ENCODE results near the gene FADS3. TPM values are rescaled to one million over a fixed set of nuclear protein-coding genes. Genes with fewer than 3 reads are reported as not detected.

FADS3 gene
- total RNA-seq, 1 experiment from 2014 or later: 65.8 TPM

GRCh38 chr11:61890529-61891330 lies 615 bp downstream of the FADS3 start:
- Histone ChIP-seq H3K9ac (ENCODE audit: low read length) (peak overlapping the region; percentile 59), H3K4me2 (ENCODE audit: low read length) (peak overlapping the region; percentile 91), H3K4me1 (ENCODE audit: control insufficient read depth in 1 of 2, insufficient read depth in 2 of 2, low read length in 2 of 2) (peaks cover 21 to 32% of the 10 kb centered on the region in 2 experiments), H3K4me3 (replicated peaks in 1 of 2; ENCODE audit: low read depth in 1 of 2, low read length in 2 of 2) (peak overlapping the region; percentile 73 to 78), H3K27me3 (ENCODE audit: insufficient read depth, low read length) (no peaks in the 10 kb centered on the region), H3K9me2 (ENCODE audit: insufficient read depth) (no peaks in the 10 kb centered on the region), H3K79me2 (ENCODE audit: insufficient read depth, low read length) (no peaks in the 10 kb centered on the region; the same call in 1 of the 2 replicates), H3K27ac (ENCODE audit: low read depth, low read length) (peak overlapping the region; percentile 87), H2AFZ (ENCODE audit: low read depth, low read length, poor library complexity, severe bottlenecking) (no peak overlapping the region), H4K20me1 (ENCODE audit: insufficient read depth) (no peaks in the 10 kb centered on the region), H3K9me3 (ENCODE audit: control insufficient read depth in 1 of 2, insufficient read depth in 1 of 2, low read depth in 1 of 2, low read length in 2 of 2) (peaks cover 0 to 6% of the 10 kb centered on the region in 2 experiments; a peak in 1 of 4 replicates), H3K36me3 (ENCODE audit: control insufficient read depth in 1 of 2, insufficient read depth in 2 of 2, low read length in 2 of 2) (peaks cover 0 to 3% of the 10 kb centered on the region in 2 experiments; a peak in 1 of 4 replicates)
- RAD21 ChIA-PET (ENCODE audit: low non-redundant PET in 1 of 2, low total read pairs in 2 of 2, uncharacterized antibody in 2 of 2, unreplicated experiment in 2 of 2): interaction anchor here in 1 of 2 experiments (0.7 kb wide), 1 partner anchor 16 kb away, joined by 4 read pairs; no protein-coding TSS in a partner anchor
- CTCF ChIA-PET: interaction anchor here (1.0 to 1.4 kb wide), 2 partner anchors 8 to 218 kb away, joined by 4 to 8 read pairs; no protein-coding TSS in a partner anchor
- intact Hi-C loops (cut with micrococcal nuclease): no loop called here
- POLR2A ChIA-PET: interaction anchor here (0.7 kb wide), 1 partner anchor 76 kb away, joined by 3 read pairs; no protein-coding TSS in a partner anchor
- TSS peak; percentile 43 for BruUV-seq (replicated peaks)
- DNase-seq (ENCODE audit: low read depth, low spot score) (no peak), ATAC-seq (peak; percentile 59)
- TF ChIP-seq, protein P1, sequence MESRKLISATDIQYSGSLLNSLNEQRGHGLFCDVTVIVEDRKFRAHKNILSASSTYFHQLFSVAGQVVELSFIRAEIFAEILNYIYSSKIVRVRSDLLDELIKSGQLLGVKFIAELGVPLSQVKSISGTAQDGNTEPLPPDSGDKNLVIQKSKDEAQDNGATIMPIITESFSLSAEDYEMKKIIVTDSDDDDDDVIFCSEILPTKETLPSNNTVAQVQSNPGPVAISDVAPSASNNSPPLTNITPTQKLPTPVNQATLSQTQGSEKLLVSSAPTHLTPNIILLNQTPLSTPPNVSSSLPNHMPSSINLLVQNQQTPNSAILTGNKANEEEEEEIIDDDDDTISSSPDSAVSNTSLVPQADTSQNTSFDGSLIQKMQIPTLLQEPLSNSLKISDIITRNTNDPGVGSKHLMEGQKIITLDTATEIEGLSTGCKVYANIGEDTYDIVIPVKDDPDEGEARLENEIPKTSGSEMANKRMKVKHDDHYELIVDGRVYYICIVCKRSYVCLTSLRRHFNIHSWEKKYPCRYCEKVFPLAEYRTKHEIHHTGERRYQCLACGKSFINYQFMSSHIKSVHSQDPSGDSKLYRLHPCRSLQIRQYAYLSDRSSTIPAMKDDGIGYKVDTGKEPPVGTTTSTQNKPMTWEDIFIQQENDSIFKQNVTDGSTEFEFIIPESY (IDR thresholded peaks at IDR 0.05; ENCODE audit: extremely low read depth, insufficient replicate concordance, low read length): no peak
- no peak for TF ChIP-seq ZFX (IDR thresholded peaks at IDR 0.05)
- no peak for TF ChIP-seq EZH2 (IDR thresholded peaks at IDR 0.05)
- peak; percentile 62 for TF ChIP-seq EGR1 (IDR thresholded peaks at IDR 0.05; ENCODE audit: low read depth)
- no peak for TF ChIP-seq YY1 (IDR thresholded peaks at IDR 0.05; ENCODE audit: extremely low read depth, insufficient replicate concordance, low read depth, low read length)
- no peak for TF ChIP-seq ZNF274 (IDR thresholded peaks at IDR 0.05; ENCODE audit: low read depth, low read length)
- TF ChIP-seq, protein P2, sequence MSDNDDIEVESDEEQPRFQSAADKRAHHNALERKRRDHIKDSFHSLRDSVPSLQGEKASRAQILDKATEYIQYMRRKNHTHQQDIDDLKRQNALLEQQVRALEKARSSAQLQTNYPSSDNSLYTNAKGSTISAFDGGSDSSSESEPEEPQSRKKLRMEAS (IDR thresholded peaks at IDR 0.05): peak; percentile 80

All from HCT116 (cell line).